H9 (cell line): Measurements from ENCODE around the gene KLHL13. TPM values are rescaled to one million over a fixed set of nuclear protein-coding genes. Genes with fewer than 3 reads are reported as not detected.

Source experiments
- DNase-seq: peaks from one replicate; pipeline ENCODE4 v3.0.0-alpha.2; 2017
- H2AFZ ChIP-seq: one replicate; pipeline ENCODE4 v1.6.1; 2013; ENCODE audit warnings: mild to moderate bottlenecking, low read length, control low read depth, moderate library complexity
- H2AK5ac ChIP-seq: 2 replicates; pipeline ENCODE4 v1.6.1; 2013; ENCODE audit warnings: low read length, control low read depth, mixed read lengths; ENCODE audit not compliant: insufficient read length
- H2BK120ac ChIP-seq: one replicate; pipeline ENCODE4 v1.6.1; 2013; ENCODE audit warnings: low read depth, mild to moderate bottlenecking, low read length, control low read depth, inconsistent platforms; ENCODE audit not compliant: poor library complexity, severe bottlenecking
- H2BK12ac ChIP-seq: 2 replicates; pipeline ENCODE4 v1.6.1; 2013; ENCODE audit warnings: low read length, control low read depth, mixed read lengths, low read depth; ENCODE audit not compliant: insufficient read length
- H2BK15ac ChIP-seq: 2 replicates; pipeline ENCODE4 v1.6.1; 2013; ENCODE audit warnings: low read depth, low read length, control low read depth
- H2BK20ac ChIP-seq: one replicate; pipeline ENCODE4 v1.6.1; 2013; ENCODE audit warnings: low read depth, mild to moderate bottlenecking, low read length, control low read depth, inconsistent platforms; ENCODE audit not compliant: poor library complexity, severe bottlenecking
- H2BK5ac ChIP-seq: 2 replicates; pipeline ENCODE4 v1.6.1; 2013; ENCODE audit warnings: low read length, control low read depth, mixed read lengths; ENCODE audit not compliant: insufficient read length
- H3K14ac ChIP-seq: 2 replicates; pipeline ENCODE4 v1.6.1; 2013; ENCODE audit warnings: low read length, control low read depth; ENCODE audit not compliant: insufficient read depth
- H3K18ac ChIP-seq: 2 replicates; pipeline ENCODE4 v1.6.1; 2013; ENCODE audit warnings: low read depth, mild to moderate bottlenecking, mixed read lengths, low read length, control low read depth; ENCODE audit not compliant: insufficient read length
- H3K23ac ChIP-seq: 2 replicates; pipeline ENCODE4 v1.6.1; 2013; ENCODE audit warnings: low read length, control low read depth, mixed read lengths, low read depth; ENCODE audit not compliant: insufficient read length
- H3K23me2 ChIP-seq: 2 replicates; pipeline ENCODE4 v1.6.1; 2013; ENCODE audit warnings: low read depth, mild to moderate bottlenecking, mixed read lengths, low read length, control low read depth; ENCODE audit not compliant: insufficient read length, poor library complexity, severe bottlenecking
- H3K27ac ChIP-seq: 2 replicates; pipeline ENCODE4 v1.5.1; 2013; ENCODE audit warnings: low read length, control low read depth, mixed read lengths, low read depth; ENCODE audit not compliant: insufficient read length
- H3K27me3 ChIP-seq: 2 replicates; pipeline ENCODE4 v1.6.1; 2013; ENCODE audit warnings: low read length, control low read depth, inconsistent platforms; ENCODE audit not compliant: insufficient read depth
- H3K4ac ChIP-seq: 2 replicates; pipeline ENCODE4 v1.6.1; 2013; ENCODE audit warnings: low read depth, mild to moderate bottlenecking, control low read depth, inconsistent platforms, low read length, moderate library complexity
- H3K4me1 ChIP-seq: 2 replicates; pipeline ENCODE4 v1.6.1; 2013; ENCODE audit warnings: low read length, control low read depth, inconsistent platforms; ENCODE audit not compliant: insufficient read depth
- H3K4me2 ChIP-seq: 2 replicates; pipeline ENCODE4 v1.6.1; 2013; ENCODE audit warnings: low read length, control low read depth, mixed read lengths; ENCODE audit not compliant: insufficient read length, insufficient read depth
- H3K56ac ChIP-seq: 2 replicates; pipeline ENCODE4 v1.6.1; 2013; ENCODE audit warnings: low read depth, mild to moderate bottlenecking, mixed read lengths, low read length, control low read depth; ENCODE audit not compliant: insufficient read length
- H3K79me1 ChIP-seq: 2 replicates; pipeline ENCODE4 v1.6.1; 2013; ENCODE audit warnings: low read depth, mild to moderate bottlenecking, moderate library complexity, low read length, control low read depth, inconsistent platforms; ENCODE audit not compliant: insufficient read depth, poor library complexity, severe bottlenecking
- H3K79me2 ChIP-seq: 2 replicates; pipeline ENCODE4 v1.6.1; 2013; ENCODE audit warnings: low read length, control low read depth, inconsistent platforms; ENCODE audit not compliant: insufficient read depth
- H3K9ac ChIP-seq: 2 replicates; pipeline ENCODE4 v1.6.1; 2013; ENCODE audit warnings: low read length, control low read depth, mixed read lengths; ENCODE audit not compliant: insufficient read length; ENCODE audit errors: extremely low read depth
- H3K9me3 ChIP-seq: one replicate; pipeline ENCODE4 v1.6.1; 2013; ENCODE audit warnings: low read depth, low read length, inconsistent platforms; ENCODE audit not compliant: control insufficient read depth
- H3T11ph ChIP-seq: one replicate; pipeline ENCODE4 v1.6.1; 2013; ENCODE audit warnings: mild to moderate bottlenecking, low read length, control low read depth, inconsistent platforms
- H4K20me1 ChIP-seq: one replicate; pipeline ENCODE4 v1.6.1; 2013; ENCODE audit not compliant: control insufficient read depth, insufficient read length, insufficient read depth
- H4K5ac ChIP-seq: 2 replicates; pipeline ENCODE4 v1.6.1; 2013; ENCODE audit warnings: low read depth, mild to moderate bottlenecking, mixed read lengths, low read length, control low read depth; ENCODE audit not compliant: insufficient read length
- H4K8ac ChIP-seq: replicated peaks from 2 replicates; pipeline ENCODE4 v1.6.1; 2013; ENCODE audit warnings: low read length, control low read depth, mixed read lengths, low read depth; ENCODE audit not compliant: insufficient read length
- H4K91ac ChIP-seq: 2 replicates; pipeline ENCODE4 v1.6.1; 2013; ENCODE audit warnings: low read depth, mild to moderate bottlenecking, moderate library complexity, mixed read lengths, low read length, control low read depth; ENCODE audit not compliant: insufficient read length
- H3K27ac Mint-ChIP-seq, 3 experiments: 2 replicates in 2 of 3; 3 replicates in 1 of 3; pipeline ENCODE4 v1.8.0; 2020 to 2021; ENCODE audit warnings: mixed read lengths in 3 of 3, mild to moderate bottlenecking in 1 of 3, moderate library complexity in 1 of 3
- H3K27me3 Mint-ChIP-seq: 2 replicates; pipeline ENCODE4 v1.8.0; 2021; ENCODE audit warnings: low read depth, mild to moderate bottlenecking, moderate library complexity, mixed read lengths
- H3K36me3 Mint-ChIP-seq, 3 experiments: 2 replicates in 2 of 3; 3 replicates in 1 of 3; pipeline ENCODE4 v1.8.0; 2020 to 2021; ENCODE audit warnings: low read depth in 3 of 3, mixed read lengths in 3 of 3; ENCODE audit not compliant: insufficient read depth in 1 of 3
- H3K4me1 Mint-ChIP-seq, 2 experiments: 2 replicates each; pipeline ENCODE4 v1.8.0; 2020; ENCODE audit warnings: mixed read lengths in 2 of 2
- H3K4me3 Mint-ChIP-seq, 2 experiments: 2 replicates in 1 of 2; 3 replicates in 1 of 2; pipeline ENCODE4 v1.8.0; 2020 to 2021; ENCODE audit warnings: mild to moderate bottlenecking in 2 of 2, mixed read lengths in 2 of 2, moderate library complexity in 1 of 2
- H3K9me3 Mint-ChIP-seq, 2 experiments: 2 replicates in 1 of 2; 3 replicates in 1 of 2; pipeline ENCODE4 v1.8.0; 2020; ENCODE audit warnings: mild to moderate bottlenecking in 2 of 2, mixed read lengths in 2 of 2, moderate library complexity in 1 of 2
- WGBS: extraction: QIAGEN DNeasy Blood & Tissue Kit; methylation state at CpG from one replicate; pipeline ENCODE4 v1.1.7; 2013; ENCODE audit warnings: missing lambda C conversion rate, low lambda C conversion rate, mixed read lengths; ENCODE audit not compliant: insufficient read length; ENCODE audit errors: extremely low coverage; 5-methylcytosine and 5-hydroxymethylcytosine counted together
- total RNA-seq: library from RNA; stranded (reverse); gene quantifications from 2 replicates; pipeline ENCODE4 v1.2.1, GENCODE V29; 2021
- TF ChIP-seq, protein P1 (sequence below): fragments of 200-600 bp; sonication (generic); conservative IDR thresholded peaks from 3 replicates; pipeline ENCODE4 v1.8.0; 2021; ENCODE audit warnings: antibody characterized with exemption, mild to moderate bottlenecking

The KLHL13 gene
- total RNA-seq, 1 experiment from 2014 or later, result 4.1 TPM

DNA sequence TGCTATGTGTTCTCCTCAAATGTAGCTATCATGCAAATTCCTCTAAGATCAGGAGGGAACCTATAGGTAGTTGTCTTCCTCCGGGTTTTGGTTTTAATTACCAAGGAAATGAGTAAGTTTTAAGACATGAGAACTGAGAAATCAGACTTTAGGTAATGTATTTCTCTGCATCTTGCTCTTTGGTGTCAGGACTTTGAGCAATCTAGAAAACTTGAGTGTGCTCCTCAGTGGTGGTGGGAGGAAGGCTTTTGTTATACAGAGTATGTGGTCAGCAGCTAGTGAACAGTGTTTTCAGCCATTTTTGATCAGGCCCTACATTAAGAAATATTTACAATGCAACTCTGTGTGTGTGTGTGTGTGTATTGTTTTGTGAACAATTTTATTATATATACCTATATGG lies 224.1 kb downstream of the KLHL13 start:
- no peaks in the 10 kb centered on the region for H3K79me1 ChIP-seq
- no peak overlapping the region for H2BK15ac ChIP-seq
- H3K9ac ChIP-seq, result no peak overlapping the region
- no peak overlapping the region for H2BK120ac ChIP-seq
- H3K56ac ChIP-seq, result no peak overlapping the region
- H2AFZ ChIP-seq, result no peak overlapping the region
- H3K18ac ChIP-seq, result no peak overlapping the region
- peaks cover 0 to 1% (median 0%) of the 10 kb centered on the region in 3 experiments; a peak in 1 of 7 replicates for H3K36me3 Mint-ChIP-seq
- H3K4me3 Mint-ChIP-seq, result no peak overlapping the region
- H2BK12ac ChIP-seq, result no peak overlapping the region
- peaks cover 23% of the 10 kb centered on the region for H3K9me3 ChIP-seq
- no peak overlapping the region for H2BK5ac ChIP-seq
- H3K79me2 ChIP-seq, result no peaks in the 10 kb centered on the region
- no peaks in the 10 kb centered on the region for H3K4me1 Mint-ChIP-seq
- no peaks in the 10 kb centered on the region for H3K27me3 ChIP-seq
- H4K5ac ChIP-seq, result no peak overlapping the region
- H4K8ac ChIP-seq, result no peak overlapping the region
- no peak overlapping the region for H3K27ac ChIP-seq
- no peak overlapping the region for H2AK5ac ChIP-seq
- no peak overlapping the region for H3K14ac ChIP-seq
- no peak for DNase-seq
- TF ChIP-seq, protein P1, sequence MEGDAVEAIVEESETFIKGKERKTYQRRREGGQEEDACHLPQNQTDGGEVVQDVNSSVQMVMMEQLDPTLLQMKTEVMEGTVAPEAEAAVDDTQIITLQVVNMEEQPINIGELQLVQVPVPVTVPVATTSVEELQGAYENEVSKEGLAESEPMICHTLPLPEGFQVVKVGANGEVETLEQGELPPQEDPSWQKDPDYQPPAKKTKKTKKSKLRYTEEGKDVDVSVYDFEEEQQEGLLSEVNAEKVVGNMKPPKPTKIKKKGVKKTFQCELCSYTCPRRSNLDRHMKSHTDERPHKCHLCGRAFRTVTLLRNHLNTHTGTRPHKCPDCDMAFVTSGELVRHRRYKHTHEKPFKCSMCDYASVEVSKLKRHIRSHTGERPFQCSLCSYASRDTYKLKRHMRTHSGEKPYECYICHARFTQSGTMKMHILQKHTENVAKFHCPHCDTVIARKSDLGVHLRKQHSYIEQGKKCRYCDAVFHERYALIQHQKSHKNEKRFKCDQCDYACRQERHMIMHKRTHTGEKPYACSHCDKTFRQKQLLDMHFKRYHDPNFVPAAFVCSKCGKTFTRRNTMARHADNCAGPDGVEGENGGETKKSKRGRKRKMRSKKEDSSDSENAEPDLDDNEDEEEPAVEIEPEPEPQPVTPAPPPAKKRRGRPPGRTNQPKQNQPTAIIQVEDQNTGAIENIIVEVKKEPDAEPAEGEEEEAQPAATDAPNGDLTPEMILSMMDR, result no peak
- no peaks in the 10 kb centered on the region for H3K23me2 ChIP-seq
- no peak overlapping the region for H4K91ac ChIP-seq
- no peak overlapping the region for H3K27ac Mint-ChIP-seq
- no peak overlapping the region for H3K4ac ChIP-seq
- H3T11ph ChIP-seq, result no peak overlapping the region
- H3K4me2 ChIP-seq, result no peak overlapping the region
- H3K9me3 Mint-ChIP-seq, result peaks cover 0 to 49% of the 10 kb centered on the region in 2 experiments; a peak in 4 of 5 replicates
- WGBS, result no CpG with 5 or more reads among the region's 1 CpG
- no peaks in the 10 kb centered on the region for H3K4me1 ChIP-seq
- H3K27me3 Mint-ChIP-seq, result no peaks in the 10 kb centered on the region; the same call in 1 of the 2 replicates
- no peak overlapping the region for H2BK20ac ChIP-seq
- H3K23ac ChIP-seq, result no peak overlapping the region
- H4K20me1 ChIP-seq, result no peaks in the 10 kb centered on the region
